Tibial artery (tissue), 4 donors: ENCODE results near the gene SLMAP.

ENCODE experiments used
- DNase-seq, 2 donors: peaks; one replicate each; pipeline ENCODE4 v3.0.0-alpha.2; 2019
- H3K27ac ChIP-seq, 2 donors: fragments of 200-600 bp; sonication (generic) in 1 of 2; 1 replicate in 1 of 2; 2 replicates in 1 of 2; pipeline ENCODE4 v1.5.1; 2018 to 2019; ENCODE audit warnings: mild to moderate bottlenecking in 1 of 2
- H3K27me3 ChIP-seq, 2 donors: fragments of 200-600 bp; sonication (generic) in 1 of 2; one replicate each; pipeline versions ENCODE4 v1.5.1 to v1.6.0; 2016 to 2019
- H3K36me3 ChIP-seq, 3 donors: fragments of 200-600 bp; sonication (generic) in 2 of 3; one replicate each; pipeline ENCODE4 v1.5.1; 2016 to 2019; ENCODE audit warnings: mild to moderate bottlenecking in 2 of 3
- H3K4me1 ChIP-seq, 4 donors: fragments of 200-600 bp; sonication (generic) in 2 of 4; 1 replicate in 3 of 4; 2 replicates in 1 of 4; pipeline ENCODE4 v1.5.1; 2016 to 2019
- H3K4me3 ChIP-seq, 2 donors: fragments of 200-600 bp; sonication (generic) in 1 of 2; 1 replicate in 1 of 2; 2 replicates in 1 of 2; pipeline ENCODE4 v1.5.1; 2018 to 2019; ENCODE audit warnings: mild to moderate bottlenecking in 2 of 2
- H3K9me3 ChIP-seq, 3 donors: fragments of 200-600 bp; sonication (generic) in 1 of 3; one replicate each; pipeline ENCODE4 v1.5.1; 2016 to 2019
- intact Hi-C: fragments of 100-400 bp; cut with DNase I; formaldehyde crosslinking; loops from one replicate; pipeline ENCODE4 v1.15.0; 2023; ENCODE audit warnings: low total_unique reads
- TF ChIP-seq, protein P1 (sequence below), 2 experiments: fragments of 200-600 bp in 1 of 2; fragments of 450-650 bp in 1 of 2; IDR thresholded peaks; one replicate each; pipeline ENCODE4 v1.5.1; 2017 to 2019; ENCODE audit warnings: antibody characterized with exemption in 2 of 2, mild to moderate bottlenecking in 1 of 2, moderate library complexity in 1 of 2

Gene SLMAP

DNA sequence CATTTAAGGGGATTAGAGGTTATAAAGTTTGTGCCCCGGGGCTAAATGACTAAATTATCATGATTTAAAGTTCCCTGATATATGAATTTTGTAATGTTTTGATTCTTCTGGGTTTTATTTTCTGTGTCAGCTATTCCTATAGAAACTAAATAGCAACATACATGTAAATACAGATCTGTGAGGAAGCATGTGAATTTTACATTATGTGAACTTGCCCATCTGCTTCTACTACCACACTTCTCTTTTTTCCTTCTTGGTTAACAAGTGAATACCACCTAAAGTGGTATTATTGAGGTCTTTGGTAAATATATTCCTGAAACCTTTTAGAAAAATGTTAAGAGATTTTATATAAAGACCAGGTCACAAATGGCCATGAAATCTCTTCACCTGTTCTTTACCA lies 29.3 kb downstream of the SLMAP start:
- intact Hi-C loops = no loop called here
- no peak overlapping the region for H3K4me3 ChIP-seq
- TF ChIP-seq, protein P1, sequence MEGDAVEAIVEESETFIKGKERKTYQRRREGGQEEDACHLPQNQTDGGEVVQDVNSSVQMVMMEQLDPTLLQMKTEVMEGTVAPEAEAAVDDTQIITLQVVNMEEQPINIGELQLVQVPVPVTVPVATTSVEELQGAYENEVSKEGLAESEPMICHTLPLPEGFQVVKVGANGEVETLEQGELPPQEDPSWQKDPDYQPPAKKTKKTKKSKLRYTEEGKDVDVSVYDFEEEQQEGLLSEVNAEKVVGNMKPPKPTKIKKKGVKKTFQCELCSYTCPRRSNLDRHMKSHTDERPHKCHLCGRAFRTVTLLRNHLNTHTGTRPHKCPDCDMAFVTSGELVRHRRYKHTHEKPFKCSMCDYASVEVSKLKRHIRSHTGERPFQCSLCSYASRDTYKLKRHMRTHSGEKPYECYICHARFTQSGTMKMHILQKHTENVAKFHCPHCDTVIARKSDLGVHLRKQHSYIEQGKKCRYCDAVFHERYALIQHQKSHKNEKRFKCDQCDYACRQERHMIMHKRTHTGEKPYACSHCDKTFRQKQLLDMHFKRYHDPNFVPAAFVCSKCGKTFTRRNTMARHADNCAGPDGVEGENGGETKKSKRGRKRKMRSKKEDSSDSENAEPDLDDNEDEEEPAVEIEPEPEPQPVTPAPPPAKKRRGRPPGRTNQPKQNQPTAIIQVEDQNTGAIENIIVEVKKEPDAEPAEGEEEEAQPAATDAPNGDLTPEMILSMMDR (IDR thresholded peaks at IDR 0.05) = no peak
- no peak for DNase-seq
- H3K27me3 ChIP-seq = no peaks in the 10 kb centered on the region
- H3K27ac ChIP-seq = no peak overlapping the region
- no peaks in the 10 kb centered on the region for H3K36me3 ChIP-seq
- peaks cover 0 to 11% (median 5%) of the 10 kb centered on the region in 4 donors for H3K4me1 ChIP-seq
- no peaks in the 10 kb centered on the region for H3K9me3 ChIP-seq

DNA sequence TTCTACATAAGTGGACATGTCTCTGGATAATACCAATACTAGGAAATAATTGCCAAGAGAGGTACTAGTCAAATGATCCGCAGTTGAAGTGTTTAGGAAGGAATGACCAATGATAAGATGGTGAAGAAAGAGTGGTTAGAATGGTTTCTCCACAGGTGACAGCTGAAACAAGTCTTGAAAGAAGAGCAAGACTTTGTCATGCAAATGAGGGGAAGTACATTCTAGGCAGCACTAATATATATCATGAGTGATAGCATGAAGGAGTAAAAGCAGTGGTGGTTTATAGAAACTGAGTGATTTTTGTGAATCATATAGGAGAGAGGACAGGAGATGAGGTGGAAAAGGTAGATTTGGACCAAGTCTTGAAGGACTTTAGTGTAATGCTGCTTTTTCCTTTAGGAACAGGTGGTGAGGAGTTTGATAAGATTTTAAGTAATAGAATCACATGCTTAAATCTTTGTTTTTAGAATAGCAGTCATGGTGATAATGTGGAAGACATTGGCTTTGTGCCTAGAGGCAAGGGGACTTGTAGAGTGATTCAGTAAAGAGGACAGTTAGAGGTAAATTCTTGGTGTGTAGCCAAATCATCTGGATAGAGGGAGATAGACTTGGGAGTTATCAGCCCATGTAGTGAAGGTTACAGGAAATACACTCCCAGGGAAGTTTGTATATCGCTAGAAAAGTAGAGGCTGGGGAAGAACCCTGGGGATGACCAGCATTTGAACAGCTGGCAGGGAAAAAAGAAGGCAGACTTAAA lies 31.9 kb downstream of the SLMAP start:
- TF ChIP-seq, protein P1 (IDR thresholded peaks at IDR 0.05) = no peak
- no peaks in the 10 kb centered on the region for H3K27me3 ChIP-seq
- no peaks in the 10 kb centered on the region for H3K9me3 ChIP-seq
- peaks cover 0 to 14% (median 5%) of the 10 kb centered on the region in 4 donors for H3K4me1 ChIP-seq
- intact Hi-C loops = no loop called here
- no peak overlapping the region for H3K4me3 ChIP-seq
- DNase-seq = no peak
- H3K27ac ChIP-seq = no peak overlapping the region
- H3K36me3 ChIP-seq = no peaks in the 10 kb centered on the region

DNA sequence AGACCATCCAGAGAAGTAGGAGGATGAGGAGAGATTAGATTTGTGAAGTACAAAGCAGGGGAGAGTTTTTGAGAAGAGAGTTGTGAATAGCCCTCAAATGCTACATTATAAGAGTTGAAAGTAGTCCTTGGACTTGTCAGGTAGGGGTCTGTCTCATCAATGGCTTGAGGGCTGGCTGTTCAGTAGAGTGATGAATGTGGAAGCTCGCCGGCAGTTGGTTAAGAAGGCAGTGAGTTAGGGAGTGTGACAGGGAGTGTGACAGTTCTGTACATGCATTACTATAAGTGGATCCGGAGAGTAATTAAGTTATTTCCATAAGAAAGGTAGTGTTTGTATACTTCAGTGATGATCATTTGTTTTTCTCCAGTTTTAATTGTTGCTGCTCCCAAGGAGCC lies 32.5 kb downstream of the SLMAP start:
- Histone ChIP-seq H3K27me3 (no peaks in the 10 kb centered on the region), H3K36me3 (no peaks in the 10 kb centered on the region), H3K27ac (no peak overlapping the region), H3K9me3 (no peaks in the 10 kb centered on the region), H3K4me1 (peaks cover 0 to 12% (median 5%) of the 10 kb centered on the region in 4 donors), H3K4me3 (no peak overlapping the region)
- no peak for DNase-seq
- TF ChIP-seq, protein P1 (IDR thresholded peaks at IDR 0.05) = no peak
- intact Hi-C loops = no loop called here

DNA sequence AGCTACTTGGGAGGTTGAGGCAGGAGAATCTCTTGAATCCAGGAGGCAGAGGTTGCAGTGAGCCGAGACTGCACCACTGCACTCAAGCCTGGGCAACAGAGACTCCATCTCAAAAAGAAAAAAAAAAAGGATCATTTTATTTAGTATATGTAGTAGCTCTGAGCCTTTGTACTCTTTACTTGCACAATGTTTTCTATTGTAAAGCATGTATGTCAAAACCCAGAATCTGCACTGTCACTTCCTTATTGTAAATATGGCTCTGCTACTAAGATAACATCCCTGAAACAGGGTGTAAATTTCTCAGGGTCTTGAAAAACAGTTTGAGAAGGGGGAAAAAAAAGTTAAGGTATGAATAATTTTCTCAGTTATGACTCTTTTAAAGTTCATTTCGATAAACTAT lies 35.1 kb downstream of the SLMAP start:
- intact Hi-C loops = no loop called here
- Histone ChIP-seq H3K36me3 (no peaks in the 10 kb centered on the region), H3K27me3 (no peaks in the 10 kb centered on the region), H3K27ac (no peak overlapping the region), H3K9me3 (no peaks in the 10 kb centered on the region), H3K4me3 (no peak overlapping the region), H3K4me1 (peaks cover 0 to 23% (median 8%) of the 10 kb centered on the region in 4 donors)
- DNase-seq = no peak
- TF ChIP-seq, protein P1 (IDR thresholded peaks at IDR 0.05) = no peak

DNA sequence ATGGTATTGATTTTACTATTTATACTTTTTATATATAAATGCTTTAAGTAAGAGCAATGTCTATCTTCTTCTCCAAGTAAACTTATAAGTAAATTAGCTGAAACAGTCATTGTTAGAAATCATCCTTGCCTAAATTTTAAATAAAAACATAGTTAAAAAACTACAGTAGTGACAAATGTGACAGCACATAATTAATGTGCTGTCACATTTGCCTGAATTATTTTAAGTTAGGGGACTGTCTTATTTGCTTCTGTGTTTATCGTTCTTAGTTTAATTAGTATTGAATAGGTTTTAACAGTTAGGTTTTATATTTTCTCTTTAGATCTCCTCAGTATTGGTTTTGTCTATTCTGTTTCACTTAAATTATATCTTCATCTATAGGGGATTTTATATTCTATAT lies 36.1 kb downstream of the SLMAP start:
- intact Hi-C loops = no loop called here
- no peak overlapping the region for H3K4me3 ChIP-seq

More for the DNA sequence above, 36.1 kb downstream of the SLMAP start:
- Histone ChIP-seq H3K9me3 (no peaks in the 10 kb centered on the region), H3K4me1 (peaks cover 0 to 33% (median 8%) of the 10 kb centered on the region in 4 donors), H3K36me3 (no peaks in the 10 kb centered on the region), H3K27me3 (no peaks in the 10 kb centered on the region), H3K27ac (no peak overlapping the region)
- TF ChIP-seq, protein P1 (IDR thresholded peaks at IDR 0.05) = no peak
- DNase-seq = no peak
